Stimulated activated CD8-positive, alpha-beta memory T cell treated with anti-CD3 and anti-CD28 coated beads, Interleukin-15, amount 100 ng/mL, for 1 hour (primary cell): ENCODE results near the gene VSIG4.
A peak's percentile ranks its signal among the peaks of the same experiment; 100 is the strongest.
"Not testable (repeated sequence)": the region's sequence is repeated elsewhere in the genome, so short reads cannot be mapped to it uniquely, and the experiment has no call there.

Experiments
- DNase-seq: peaks from one replicate; pipeline ENCODE4 v3.0.0-alpha.2; 2020; ENCODE audit warnings: low read depth

VSIG4 gene

DNA sequence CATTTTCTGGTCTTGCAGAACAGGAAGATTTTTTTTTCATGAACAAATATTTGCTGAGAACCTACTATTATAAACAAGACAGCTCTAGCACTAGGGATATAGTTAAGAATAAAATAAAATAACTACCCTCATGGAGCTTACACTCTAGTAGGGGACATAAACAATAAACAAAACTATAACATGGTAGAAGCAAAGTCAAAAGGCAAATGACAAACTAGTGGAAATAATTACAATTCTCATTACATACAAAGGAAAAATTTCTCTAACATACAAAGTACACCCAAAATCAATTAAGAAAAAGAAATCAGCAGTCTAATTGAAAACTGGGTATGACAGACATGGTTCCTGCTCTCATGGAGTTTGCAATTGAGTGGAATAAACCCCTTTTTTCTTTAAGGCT lies 32.0 kb downstream of the VSIG4 start:
- DNase-seq: no peak

DNA sequence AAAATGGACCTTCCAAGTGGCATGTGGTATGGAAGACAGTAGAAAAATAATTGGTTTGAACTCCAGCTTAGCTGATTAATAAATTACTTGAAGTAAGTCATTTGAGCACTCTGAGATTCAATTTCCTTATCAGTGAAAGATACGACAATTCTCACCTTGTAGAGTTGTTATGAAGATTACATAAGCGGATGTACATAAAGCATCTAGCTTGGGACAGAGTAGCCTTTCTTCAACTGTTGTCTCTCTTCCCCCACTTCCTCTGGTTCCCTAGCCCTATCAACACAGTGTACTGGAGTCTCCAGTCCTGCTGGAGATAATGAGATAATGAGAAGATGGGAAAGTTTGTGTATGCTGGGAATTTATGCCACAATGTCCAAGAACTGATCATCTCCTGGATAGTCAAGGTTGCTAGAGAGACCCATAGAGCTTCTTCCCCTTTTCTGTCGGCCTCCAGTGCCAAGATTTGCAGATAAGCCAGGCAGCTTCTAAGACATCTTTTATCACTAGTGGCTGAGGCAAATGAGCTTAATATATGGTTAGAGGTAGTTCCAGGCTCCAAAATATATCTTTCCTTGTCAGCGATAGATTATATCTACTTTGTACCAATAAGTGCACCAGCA lies 33.9 kb downstream of the VSIG4 start:
- DNase-seq: no peak

DNA sequence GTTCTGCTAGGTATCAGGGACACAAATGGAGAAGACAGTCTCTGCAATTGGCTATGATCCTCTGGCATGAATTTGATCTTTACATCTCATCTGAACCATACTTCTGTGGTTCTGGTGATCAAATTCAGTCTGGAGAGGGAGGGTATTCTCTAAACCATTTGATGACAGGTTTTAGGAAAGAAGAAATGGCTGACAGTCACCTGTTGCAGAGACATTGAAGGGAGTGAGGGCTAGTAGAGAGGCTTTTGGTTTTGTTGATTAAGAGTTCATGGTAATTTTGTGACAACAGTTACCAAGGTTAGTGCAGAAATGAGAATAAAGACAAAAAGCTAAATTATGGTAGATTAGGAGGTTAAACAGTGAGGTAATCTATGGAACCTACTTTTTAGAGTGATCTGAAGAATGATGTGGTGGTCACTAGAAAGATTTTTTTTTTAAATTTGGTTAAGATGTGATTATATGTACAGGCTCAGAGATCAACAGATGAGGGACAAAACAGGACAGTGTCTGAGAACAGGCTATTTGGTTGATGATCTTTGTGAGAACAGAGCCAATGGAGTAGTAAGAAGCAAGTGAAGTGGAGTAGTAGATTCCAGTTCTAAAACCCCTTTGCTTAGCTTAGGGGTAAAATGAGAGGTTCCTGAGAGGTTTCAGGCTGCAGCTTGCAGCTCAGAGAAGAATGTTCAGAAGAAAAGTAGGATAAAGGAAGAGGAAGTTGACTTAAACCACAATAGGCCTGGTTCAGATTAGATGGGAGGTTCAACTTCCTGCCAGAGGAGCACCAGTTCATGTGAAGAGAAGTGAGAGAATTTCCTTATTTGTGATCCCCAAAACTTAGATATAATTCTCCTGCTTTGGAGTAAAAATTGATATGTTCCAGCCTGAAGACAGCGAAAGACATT lies 34.7 kb downstream of the VSIG4 start:
- DNase-seq: no peak

DNA sequence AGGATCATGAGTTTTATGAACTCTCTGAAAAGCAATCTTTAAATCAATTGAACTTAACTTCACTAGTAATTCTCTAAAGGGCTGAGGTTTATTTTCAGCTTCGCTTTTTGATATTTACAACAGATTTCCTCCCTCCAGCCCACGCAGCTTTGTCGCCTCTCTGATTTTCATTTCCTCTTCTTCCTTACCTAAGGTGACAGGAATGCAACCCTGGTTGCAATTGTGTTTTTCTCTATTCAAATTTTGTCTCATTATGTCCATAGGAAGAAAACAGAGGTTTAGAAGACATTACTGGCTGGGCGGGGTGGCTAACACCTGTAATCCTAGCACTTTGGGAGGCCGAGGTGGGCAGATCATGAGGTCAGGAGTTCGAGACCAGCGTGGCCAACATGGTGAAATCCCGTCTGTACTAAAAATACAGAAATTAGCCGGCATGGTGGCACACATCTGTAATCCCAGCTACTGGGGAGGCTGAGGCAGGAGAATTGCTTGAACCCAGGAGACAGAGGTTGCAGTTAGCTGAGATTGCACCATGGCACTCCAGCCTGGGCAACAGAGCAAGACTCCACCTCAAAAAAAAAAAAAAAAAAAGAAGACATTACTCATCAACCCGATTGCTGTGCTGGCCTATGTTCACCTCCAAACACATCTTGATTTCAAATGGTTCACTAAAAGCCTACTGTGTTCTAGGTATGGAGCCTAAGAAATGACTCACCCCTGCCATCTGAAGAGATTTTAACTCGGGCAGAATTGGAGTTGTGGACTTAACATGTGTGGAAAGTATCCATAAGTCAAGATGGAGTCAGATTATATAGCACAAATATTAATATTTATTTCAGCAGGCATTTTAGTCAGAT lies 36.8 kb downstream of the VSIG4 start:
- DNase-seq: no peak

DNA sequence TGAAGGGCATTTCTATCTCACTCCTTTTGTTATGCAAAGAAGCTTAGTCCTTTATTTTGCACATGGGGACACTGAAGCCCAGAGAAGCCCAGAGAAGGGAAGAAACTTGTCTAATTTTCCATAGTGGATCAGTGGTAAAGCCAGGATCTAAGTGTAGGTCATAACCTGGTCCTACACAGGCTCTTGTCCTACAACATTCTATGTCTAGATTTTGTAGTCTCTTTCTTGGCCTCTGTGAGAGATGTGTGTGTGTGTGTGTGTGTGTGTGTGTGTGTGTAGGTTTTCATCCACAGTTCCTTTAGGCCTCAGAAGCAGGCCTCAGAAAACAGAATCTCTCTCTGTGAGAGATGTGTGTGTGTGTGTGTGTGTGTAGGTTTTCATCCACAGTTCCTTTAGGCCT lies 38.3 kb downstream of the VSIG4 start:
- no peak for DNase-seq

DNA sequence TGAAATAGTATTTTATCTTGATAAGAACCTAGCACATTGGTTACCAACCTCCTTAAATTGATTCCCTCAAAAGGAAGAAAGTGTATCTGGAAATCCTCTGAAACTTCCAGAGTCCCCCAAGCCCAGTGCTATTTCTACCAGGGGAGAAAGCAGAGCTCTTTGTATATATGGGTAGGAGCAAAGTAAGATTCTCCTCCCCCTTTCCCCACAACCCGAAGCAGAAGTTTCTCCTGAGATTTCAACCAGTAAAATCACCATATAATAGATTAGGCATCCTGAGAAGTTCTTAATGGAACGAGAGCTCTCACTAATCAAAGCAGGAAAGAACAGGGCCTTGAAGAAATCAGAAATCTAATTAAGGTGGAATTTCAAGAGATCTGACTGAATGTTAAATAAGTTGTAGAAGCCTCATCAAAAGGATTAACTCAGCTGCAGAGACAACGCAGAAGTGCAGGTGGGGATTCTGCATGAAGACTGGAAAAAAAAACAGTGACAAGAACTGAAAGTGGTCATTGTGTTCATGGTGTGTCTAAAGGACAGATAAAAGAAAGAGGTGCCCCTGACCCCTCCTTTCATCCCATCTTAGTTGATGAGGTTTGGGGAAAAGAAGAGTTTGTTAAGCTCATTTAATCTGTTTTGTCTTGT lies 39.1 kb downstream of the VSIG4 start:
- no peak for DNase-seq

DNA sequence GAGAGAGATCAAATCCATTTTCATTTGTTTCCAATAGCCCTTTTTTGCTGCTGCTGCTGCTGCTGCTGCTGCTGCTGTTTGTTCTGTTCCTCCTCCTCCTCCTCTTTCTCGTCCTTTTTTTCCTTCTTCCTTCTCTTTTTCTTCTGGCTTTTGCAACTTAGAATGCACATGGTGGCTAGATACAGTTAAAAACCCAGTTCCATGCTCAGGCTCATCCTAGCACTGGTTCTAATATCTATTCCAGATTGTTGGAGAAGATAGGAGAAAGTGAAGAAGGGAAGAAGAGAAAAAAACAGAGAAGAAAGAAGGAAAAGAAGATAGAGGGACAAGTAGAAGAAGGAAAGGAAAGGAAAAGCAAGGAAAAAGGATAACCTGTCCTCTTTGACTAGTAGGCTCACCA lies 39.7 kb downstream of the VSIG4 start:
- no peak for DNase-seq

DNA sequence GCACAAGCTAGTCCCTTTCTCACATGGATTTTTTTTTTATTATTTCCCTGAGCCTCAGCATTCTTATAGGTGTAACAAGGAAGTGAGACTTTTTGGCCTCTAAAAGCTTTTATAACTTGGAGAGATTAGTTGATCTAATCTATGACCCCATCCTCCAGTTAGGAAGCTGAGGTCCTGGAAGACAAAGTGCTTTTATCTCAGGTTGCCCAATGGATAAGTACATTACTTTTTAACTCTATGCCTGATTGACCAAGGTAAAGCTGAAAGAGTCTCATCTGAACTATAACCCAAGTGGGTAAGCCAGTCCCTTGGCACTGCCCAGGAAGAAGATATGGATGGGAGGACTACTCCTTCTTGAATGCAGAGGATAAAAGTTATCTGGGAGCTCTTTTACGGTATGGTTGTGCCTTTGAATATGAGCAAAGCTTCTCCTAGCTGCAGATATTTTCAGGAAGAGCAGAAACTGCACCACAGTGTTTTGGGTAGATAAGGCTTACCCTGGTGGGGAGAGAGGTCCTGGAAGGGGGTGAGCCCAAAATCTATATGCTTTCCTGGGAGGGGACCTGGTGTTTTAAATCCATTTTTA lies 40.2 kb downstream of the VSIG4 start:
- DNase-seq: no peak

DNA sequence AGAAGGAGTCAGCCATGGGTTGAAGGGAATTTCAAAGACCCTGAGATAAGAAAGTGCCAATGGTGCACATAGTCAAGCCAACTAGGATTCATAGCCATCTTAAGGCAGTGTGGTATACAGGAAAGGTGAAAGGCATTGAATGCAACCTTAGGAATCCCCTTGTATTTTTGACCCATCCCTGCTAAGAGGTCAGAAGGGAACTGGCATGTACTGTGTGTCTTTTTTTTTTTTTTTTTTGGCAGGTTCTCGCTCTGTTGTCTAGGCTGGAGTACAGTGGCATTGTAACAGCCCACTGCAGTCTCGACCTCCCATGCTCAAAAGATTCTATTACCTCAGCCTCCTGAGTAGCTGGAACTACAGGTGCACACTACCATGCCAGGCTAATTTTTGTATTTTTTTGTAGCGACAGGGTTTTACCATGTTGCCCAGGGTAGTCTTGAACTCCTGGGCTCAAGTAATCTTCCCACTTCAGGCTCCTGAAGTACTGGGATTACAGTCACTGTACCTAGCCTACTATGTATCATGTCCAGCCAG lies 40.8 kb downstream of the VSIG4 start:
- no peak for DNase-seq

DNA sequence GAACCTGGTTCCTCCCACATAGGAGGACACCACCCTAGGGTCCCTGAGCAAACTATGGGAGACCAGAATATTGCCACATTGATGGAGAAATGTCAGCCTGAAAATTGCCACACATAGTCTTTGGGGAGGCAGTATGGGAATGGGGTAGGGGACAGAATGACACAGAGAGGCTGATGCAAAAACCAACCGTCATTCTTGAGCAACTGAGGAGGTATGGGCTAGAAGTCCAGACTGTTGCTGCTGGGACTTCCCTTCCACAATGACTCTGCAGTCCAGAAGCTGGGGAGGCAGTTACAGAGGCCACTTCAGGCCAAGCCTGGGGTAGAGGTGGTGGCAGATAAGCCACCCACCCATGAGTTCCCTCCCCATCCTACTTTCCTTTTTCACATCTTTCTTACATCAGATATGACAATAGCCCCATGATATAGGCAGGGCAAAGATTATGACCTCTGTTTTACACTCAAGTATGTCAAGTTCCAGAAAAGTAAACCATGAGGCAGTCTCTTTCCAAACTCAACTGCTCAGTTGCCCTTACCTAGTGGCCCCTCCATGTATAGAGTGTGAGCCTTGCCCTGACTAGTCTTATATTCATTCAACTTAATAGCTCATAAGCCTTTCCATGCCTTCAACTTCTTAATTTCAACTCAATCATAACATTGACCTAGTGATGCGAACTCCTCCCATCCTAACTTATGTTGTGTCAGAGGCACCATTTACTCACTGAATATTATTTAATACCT lies 41.7 kb downstream of the VSIG4 start:
- DNase-seq: no peak

DNA sequence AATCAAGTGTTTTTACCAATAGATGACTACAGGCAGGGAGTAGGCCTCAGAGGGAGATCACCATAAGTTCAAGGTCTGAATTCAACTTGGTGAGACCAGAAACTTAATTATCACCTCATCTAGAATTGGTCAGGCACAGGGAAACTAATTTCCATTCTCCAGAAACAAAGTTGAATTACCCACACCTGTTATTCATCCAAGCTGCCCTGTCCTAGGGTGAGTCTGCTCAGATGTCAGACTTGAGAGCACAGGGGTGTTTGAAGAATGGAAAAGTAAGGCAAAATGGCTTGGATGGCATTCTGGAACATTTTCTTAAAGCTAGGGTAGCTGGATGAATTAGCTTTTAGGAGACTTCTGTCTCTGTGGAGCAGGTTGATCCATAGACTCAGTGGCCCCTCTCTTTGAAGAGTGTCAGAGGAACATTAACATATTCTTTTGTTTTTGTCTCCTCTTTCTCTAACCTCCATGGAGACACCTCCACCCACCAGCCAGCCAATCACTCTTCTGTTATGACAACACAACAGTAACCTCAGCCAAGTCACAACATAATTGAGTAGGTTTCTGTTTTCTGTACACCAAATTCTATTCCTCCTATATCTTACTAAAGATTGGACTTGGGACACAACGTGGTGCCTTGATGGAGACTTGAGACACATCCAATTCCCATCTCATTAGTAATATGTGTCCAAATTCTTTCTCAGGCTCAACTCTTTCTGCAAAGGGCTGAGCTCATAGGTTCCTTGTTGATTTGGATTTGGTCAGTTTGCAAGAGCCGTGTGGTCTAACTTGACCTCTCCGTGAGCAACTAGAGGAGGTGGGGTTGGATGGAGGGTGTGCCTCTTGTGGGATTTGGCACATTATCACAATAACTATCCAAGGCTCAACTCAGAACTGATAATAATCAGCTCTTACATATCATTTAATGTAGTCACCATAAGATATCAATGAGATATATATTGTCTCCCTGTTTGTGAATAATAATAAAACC lies 45.1 kb downstream of the VSIG4 start:
- DNase-seq: no peak

DNA sequence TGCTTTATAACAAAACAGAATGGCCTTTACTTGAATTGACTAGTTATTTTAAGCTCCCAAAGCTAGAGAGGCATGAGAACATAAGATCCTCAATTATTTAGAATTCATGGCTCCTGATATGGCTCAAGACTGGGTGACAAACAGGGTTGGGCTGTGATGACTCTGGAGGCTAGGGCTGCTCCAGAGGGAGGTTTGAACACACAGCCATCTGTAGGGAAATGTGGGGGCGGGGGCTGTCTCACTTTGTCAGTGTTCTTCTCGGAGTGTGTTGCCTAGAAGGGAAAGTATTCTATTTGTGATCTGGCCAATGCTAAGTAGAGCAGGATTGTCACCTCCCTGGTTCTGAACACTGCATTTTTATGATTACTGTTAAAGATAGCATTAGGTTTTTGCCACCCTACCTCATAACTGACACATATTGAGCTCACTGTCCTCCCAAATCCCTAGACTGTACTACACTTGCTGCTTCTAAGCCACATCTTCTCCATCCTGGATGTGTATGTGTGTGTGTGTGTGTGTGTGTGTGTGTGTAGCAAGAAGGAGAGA lies 45.9 kb downstream of the VSIG4 start:
- no peak for DNase-seq

DNA sequence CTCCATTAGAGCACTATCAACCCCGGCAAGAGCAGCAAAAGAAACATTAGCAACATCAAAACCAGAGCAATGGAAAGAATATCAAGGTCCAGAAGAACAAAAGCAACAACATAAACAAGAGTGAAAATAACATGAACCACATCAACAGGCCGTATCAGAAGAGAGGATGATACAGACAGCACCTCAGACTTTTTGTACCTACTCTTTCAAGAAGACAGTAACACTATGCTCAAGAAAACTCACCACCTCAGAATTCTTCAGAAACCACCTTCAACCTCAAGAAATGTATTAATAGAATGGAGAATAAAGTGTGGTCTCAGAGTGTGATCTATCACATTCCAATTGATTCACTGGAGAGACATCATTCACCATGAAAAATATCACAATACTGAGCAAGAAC lies 46.5 kb downstream of the VSIG4 start:
- DNase-seq: no peak

DNA sequence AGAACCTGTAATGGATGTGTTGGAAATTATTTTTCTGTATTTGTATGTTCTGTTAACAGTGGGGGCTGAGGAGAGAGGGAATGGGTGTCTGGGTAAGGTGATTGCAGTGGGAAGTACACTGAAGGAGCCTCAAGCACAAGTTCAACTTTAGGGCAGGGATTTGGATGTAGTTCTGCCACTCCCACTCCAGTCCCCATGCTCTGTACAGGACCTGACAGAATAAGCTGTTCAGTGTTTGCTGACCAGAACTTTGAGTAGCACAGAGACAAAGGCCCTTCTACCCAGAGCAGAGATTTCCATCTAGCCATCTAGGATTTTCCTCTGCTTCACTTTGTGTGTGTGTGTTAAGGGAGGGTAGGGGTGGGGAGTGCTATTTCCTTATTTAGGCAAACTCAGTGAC lies 49.2 kb downstream of the VSIG4 start:
- no peak for DNase-seq

DNA sequence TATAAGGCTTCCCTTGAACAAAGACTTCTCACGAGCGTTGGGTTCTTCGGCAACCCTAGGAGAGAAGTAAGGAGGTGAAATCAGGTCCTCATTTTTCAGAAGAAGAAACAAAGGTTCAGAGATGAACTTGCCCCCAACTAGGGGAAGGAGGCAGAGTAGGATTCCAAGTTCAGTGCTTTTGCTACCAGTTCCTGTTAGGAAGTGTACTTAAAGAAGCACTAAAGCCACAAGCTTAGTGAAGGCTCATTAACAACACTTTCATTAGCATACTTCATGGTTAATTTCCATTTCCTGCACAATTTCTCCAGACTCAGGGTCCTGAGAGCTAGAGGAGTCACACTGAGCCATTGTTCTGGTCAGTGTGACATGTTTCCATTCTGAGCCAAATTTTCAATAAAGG lies 52.1 kb downstream of the VSIG4 start:
- no peak for DNase-seq

DNA sequence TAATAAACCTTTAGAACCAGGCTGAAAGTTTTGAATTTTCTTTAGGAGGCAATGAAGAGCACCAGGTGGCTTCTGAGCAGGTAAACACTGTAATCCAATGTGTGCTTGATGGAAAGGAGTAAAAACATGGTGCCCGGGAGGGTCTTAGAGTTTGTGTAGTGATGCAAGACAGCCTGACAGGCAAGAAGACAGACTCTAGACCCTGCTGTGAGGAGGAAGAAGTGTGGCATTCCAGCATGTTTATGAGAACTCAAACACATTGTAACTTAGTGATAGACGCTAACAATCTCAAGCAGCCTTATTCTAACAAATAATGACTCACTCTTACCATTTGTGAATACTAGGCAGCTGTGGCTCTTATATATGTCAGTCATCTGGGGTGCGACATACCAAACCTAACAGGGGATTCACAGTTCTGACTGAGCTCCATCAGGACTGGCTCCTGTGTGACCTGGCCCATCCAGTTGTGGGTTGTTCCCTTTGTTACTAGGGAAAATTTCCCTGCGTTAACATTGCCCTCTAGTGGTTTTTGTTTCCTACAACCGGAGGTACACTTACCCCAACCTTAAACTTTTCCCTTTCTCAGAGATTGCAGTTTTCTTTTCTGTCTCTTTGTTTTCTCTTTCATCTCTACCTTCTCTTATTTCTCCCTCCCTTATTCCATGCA lies 53.8 kb downstream of the VSIG4 start:
- peak; percentile 3 for DNase-seq

DNA sequence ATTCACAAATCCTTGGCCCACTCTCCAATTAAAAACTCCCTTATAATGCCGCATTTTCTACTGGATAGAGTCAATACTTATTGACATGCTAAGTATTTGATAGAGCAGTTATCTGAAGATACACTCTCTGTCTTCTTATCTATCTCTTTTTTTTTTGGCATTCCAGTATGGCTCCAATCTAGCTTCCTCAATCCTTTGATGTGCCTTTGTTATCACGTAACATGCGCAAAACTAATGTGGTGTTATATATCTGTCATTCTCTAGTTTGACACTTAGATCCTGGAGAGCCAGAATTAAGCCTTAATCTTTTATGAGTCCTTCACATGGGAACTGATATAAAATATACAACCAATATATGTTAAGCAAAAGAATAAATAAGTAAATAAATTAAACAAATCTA lies 54.7 kb downstream of the VSIG4 start:
- no peak for DNase-seq

DNA sequence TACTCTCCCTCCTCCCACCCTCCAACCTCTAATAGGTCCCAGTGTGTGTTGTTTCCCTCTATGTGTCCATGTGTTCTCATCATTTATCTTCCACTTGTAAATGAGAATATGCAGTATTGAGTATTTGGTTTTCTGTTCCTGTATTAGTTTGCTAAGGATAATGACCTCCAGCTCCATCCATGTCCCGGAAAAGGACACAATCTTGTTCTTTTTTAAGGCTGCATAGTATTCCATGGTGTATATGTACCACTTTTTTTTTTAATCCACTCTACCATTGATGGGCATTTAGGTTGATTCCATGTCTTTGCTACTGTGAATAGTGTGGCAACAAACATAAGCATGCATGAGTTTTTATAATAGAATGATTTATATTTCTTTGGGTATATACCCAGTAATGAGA lies 62.7 kb downstream of the VSIG4 start:
- DNase-seq: not testable (repeated sequence)

DNA sequence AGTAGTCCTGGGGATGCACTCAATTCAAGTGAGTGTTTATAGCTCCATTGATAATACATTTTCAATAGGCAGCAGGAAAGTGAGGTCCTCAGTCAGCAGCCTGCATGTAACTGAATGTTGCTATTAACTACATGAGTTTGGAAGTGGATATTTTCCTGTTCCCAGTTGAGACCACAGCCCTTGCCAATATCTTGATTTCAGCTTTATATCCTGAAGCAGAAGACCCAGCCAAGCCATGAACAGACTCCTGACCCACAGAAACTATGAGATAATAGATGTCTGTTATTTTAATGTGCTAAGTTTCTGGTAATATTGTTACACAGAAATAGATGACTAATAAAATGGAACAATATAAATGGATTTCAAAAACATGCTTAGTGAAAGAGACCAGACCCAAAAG lies 63.7 kb downstream of the VSIG4 start:
- DNase-seq: no peak
